Sigmoid colon (tissue), 4 donors: ENCODE measurements around the gene TENM4.

Source experiments
- EP300 ChIP-seq, 4 donors: sonication (generic); formaldehyde crosslinking; IDR thresholded peaks; one replicate each; pipeline ENCODE4 v1.6.1; 2017; ENCODE audit warnings: antibody characterized with exemption in 4 of 4
- POLR2A ChIP-seq, 2 donors: fragments of 450-650 bp; IDR thresholded peaks; one replicate each; pipeline ENCODE4 v1.6.1; 2016; ENCODE audit warnings: antibody characterized with exemption in 2 of 2, mild to moderate bottlenecking in 2 of 2, moderate library complexity in 2 of 2
- POLR2AphosphoS5 ChIP-seq, 4 donors: sonication (generic); formaldehyde crosslinking; IDR thresholded peaks; one replicate each; pipeline ENCODE4 v1.6.1; 2017; ENCODE audit warnings: antibody characterized with exemption in 4 of 4
- TF ChIP-seq, protein P1 (sequence below), 4 experiments: fragments of 450-650 bp in 3 of 4; fragments of 200-600 bp in 1 of 4; IDR thresholded peaks; one replicate each; pipeline ENCODE4 v1.5.1; 2016 to 2019; ENCODE audit warnings: antibody characterized with exemption in 4 of 4, mild to moderate bottlenecking in 3 of 4, moderate library complexity in 2 of 4

DNA sequence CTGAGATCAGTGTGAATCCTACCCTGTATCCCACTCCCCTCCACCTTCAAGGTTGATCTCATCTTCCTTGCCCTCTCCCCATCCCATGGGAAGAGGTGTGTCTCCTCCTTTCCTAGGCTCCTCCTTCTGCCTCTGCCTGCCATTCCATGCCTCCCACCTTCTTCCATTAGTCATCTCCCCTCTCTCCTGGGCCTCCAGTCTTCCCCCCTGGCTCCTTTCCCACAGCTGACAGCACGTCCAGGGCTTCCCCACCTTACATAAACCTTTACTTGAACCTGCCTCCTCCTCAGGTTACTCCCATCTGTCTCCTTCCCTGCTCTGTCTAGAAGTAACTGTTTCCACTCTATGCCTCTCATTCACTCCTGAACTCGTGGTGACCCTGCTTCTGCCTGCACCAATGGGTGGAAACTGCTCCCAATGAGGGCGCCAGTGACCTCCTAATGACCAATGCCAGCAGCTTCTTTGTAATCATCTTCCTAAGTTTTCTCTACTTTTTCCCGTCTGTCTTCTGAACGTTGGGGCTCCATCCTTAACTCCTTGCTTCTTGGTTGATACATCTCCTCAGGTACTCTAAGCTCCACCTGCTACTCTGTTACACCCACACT, 599.3 kb downstream of the TENM4 start:
- TF ChIP-seq, protein P1, sequence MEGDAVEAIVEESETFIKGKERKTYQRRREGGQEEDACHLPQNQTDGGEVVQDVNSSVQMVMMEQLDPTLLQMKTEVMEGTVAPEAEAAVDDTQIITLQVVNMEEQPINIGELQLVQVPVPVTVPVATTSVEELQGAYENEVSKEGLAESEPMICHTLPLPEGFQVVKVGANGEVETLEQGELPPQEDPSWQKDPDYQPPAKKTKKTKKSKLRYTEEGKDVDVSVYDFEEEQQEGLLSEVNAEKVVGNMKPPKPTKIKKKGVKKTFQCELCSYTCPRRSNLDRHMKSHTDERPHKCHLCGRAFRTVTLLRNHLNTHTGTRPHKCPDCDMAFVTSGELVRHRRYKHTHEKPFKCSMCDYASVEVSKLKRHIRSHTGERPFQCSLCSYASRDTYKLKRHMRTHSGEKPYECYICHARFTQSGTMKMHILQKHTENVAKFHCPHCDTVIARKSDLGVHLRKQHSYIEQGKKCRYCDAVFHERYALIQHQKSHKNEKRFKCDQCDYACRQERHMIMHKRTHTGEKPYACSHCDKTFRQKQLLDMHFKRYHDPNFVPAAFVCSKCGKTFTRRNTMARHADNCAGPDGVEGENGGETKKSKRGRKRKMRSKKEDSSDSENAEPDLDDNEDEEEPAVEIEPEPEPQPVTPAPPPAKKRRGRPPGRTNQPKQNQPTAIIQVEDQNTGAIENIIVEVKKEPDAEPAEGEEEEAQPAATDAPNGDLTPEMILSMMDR (IDR thresholded peaks at IDR 0.05): no peak
- TF ChIP-seq POLR2AphosphoS5 (IDR thresholded peaks at IDR 0.05) (no peak), POLR2A (IDR thresholded peaks at IDR 0.05) (no peak), EP300 (IDR thresholded peaks at IDR 0.05) (no peak)
